Activated naive CD8-positive, alpha-beta T cell treated with anti-CD3 and anti-CD28 coated beads for 36 hours (primary cell): ENCODE results near the gene TAS2R19. TPM values are rescaled to one million over a fixed set of nuclear protein-coding genes. Genes with fewer than 3 reads are reported as not detected.
"Not testable (repeated sequence)": the region's sequence is repeated elsewhere in the genome, so short reads cannot be mapped to it uniquely, and the experiment has no call there.

Source experiments
- DNase-seq: peaks from one replicate; pipeline ENCODE4 v3.0.0; 2021
- H3K27ac Mint-ChIP-seq: one replicate; pipeline ENCODE4 v1.8.0; 2022; ENCODE audit warnings: mild to moderate bottlenecking, moderate library complexity, mixed read lengths
- H3K27me3 Mint-ChIP-seq: one replicate; pipeline ENCODE4 v1.8.0; 2022; ENCODE audit warnings: mild to moderate bottlenecking, mixed read lengths
- H3K36me3 Mint-ChIP-seq: one replicate; pipeline ENCODE4 v1.8.0; 2021; ENCODE audit warnings: mild to moderate bottlenecking, mixed read lengths
- H3K4me1 Mint-ChIP-seq: one replicate; pipeline ENCODE4 v1.8.0; 2021; ENCODE audit warnings: mixed read lengths
- H3K4me3 Mint-ChIP-seq: one replicate; pipeline ENCODE4 v1.8.0; 2022; ENCODE audit warnings: mild to moderate bottlenecking, moderate library complexity, mixed read lengths
- H3K9me3 Mint-ChIP-seq: one replicate; pipeline ENCODE4 v1.8.0; 2022; ENCODE audit warnings: mixed read lengths
- total RNA-seq, 2 experiments: library from RNA; stranded (reverse); gene quantifications; one replicate each; pipeline ENCODE4 v1.2.3, GENCODE V29; 2021

Gene TAS2R19, protein sequence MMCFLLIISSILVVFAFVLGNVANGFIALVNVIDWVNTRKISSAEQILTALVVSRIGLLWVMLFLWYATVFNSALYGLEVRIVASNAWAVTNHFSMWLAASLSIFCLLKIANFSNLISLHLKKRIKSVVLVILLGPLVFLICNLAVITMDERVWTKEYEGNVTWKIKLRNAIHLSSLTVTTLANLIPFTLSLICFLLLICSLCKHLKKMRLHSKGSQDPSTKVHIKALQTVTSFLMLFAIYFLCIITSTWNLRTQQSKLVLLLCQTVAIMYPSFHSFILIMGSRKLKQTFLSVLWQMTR
- under 1 TPM; 0.50 to 0.89 TPM for total RNA-seq

- Mint-ChIP-seq H3K36me3 (peaks cover 25% of the 10 kb centered on the region), H3K27me3 (no peaks in the 10 kb centered on the region), H3K4me3 (no peak within 1 kb of the TSS), H3K9me3 (peaks cover 9% of the 10 kb centered on the region), H3K27ac (no peak within 1 kb of the TSS), H3K4me1 (peaks cover 2% of the 10 kb centered on the region)
- DNase-seq = no peak
Measured at GRCh38 chr12:11022520-11022919, at the start of gene TAS2R19. TAS2R19 (minus strand) TSS chr12:11022620; CDS start chr12:11022571, 49 bp downstream.

GRCh38 chr12:11071414-11071813 lies 49.0 kb upstream of the TAS2R19 start:
- no peak overlapping the region for H3K4me3 Mint-ChIP-seq
- peaks cover 1% of the 10 kb centered on the region for H3K9me3 Mint-ChIP-seq
- DNase-seq = no peak
- H3K4me1 Mint-ChIP-seq = peaks cover 1% of the 10 kb centered on the region
- peaks cover 30% of the 10 kb centered on the region for H3K36me3 Mint-ChIP-seq
- H3K27me3 Mint-ChIP-seq = no peaks in the 10 kb centered on the region
- H3K27ac Mint-ChIP-seq = no peak overlapping the region

DNA sequence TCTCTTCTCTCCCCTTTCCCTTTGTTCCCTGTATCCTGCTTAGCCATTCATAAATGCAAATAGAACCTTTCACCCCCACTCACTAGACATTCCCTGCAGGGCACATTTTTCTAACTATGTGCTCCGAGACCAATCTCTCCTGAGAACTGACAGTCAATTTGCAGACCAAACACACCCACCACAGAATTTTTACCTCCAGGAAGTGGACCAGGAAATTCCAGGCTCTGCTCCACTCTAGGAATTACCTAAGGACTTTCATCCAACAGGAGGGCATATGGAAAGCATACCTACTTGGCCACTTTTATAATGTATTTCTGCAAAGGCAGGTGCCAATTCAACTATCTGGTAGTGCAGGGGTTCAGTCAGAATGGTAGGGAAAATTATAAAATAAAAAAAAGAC lies 48.6 kb upstream of the TAS2R19 start:
- H3K36me3 Mint-ChIP-seq = peaks cover 30% of the 10 kb centered on the region
- no peak overlapping the region for H3K4me3 Mint-ChIP-seq
- no peak for DNase-seq
- H3K9me3 Mint-ChIP-seq = peaks cover 1% of the 10 kb centered on the region
- no peak overlapping the region for H3K27ac Mint-ChIP-seq
- peaks cover 1% of the 10 kb centered on the region for H3K4me1 Mint-ChIP-seq
- no peaks in the 10 kb centered on the region for H3K27me3 Mint-ChIP-seq

GRCh38 chr12:11069854-11070365 lies 47.5 kb upstream of the TAS2R19 start:
- Mint-ChIP-seq H3K27me3 (no peaks in the 10 kb centered on the region), H3K36me3 (peaks cover 36% of the 10 kb centered on the region), H3K4me3 (no peak overlapping the region), H3K27ac (no peak overlapping the region), H3K4me1 (no peaks in the 10 kb centered on the region), H3K9me3 (peaks cover 1% of the 10 kb centered on the region)
- no peak for DNase-seq

DNA sequence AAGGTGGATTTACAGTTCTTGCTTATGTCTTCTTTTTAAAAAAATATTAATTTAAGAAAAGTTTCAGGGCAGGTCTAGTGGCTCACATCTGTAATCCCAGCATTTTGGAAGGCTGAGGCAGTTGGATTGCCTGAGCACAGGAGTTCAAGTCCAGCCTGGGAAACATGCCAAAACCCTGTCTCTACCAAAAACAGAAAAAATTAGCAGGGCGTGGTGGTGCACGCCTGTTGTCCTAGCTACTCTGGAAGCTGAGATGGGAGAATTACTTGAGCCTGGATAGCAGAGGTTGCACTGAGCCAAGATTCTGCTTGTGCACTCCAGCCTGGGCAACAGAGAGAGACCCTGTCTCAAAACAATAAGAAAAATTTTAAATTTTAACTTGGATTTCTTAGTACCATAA lies 45.1 kb upstream of the TAS2R19 start:
- H3K27ac Mint-ChIP-seq = no peak overlapping the region
- H3K4me3 Mint-ChIP-seq = no peak overlapping the region
- H3K9me3 Mint-ChIP-seq = peaks cover 1% of the 10 kb centered on the region

DNA sequence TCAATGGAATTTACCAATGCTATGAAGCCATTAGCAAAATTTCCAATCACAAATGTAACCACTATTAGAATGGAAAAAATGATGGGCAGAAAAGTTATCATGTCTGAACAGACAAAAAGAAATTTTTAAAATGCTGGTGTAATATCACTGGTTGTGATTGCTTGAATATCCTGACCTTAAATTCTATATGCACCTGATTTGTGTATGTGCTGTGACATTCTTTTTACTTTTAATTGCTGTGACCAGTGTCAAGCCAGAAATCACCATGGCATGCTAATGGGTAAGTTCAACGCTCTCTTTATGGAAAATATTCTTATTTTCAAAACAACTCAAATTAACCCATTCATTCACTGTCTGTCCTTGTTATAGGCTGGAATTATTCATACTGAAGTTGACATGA lies 39.8 kb upstream of the TAS2R19 start, which contains the start of gene TAS2R46:
Gene TAS2R46, minus strand, starts transcription at position 101 of the 400 bp plus-strand sequence. Its CDS starts 0 bp downstream, at position 101.
- Mint-ChIP-seq H3K36me3 (peaks cover 17% of the 10 kb centered on the region), H3K4me1 (peaks cover 14% of the 10 kb centered on the region)
- not testable (repeated sequence) for H3K27me3 Mint-ChIP-seq, H3K4me3 Mint-ChIP-seq, H3K9me3 Mint-ChIP-seq, H3K27ac Mint-ChIP-seq, DNase-seq

More for the DNA sequence above, 45.1 kb upstream of the TAS2R19 start:
- H3K4me1 Mint-ChIP-seq = peaks cover 4% of the 10 kb centered on the region
- H3K27me3 Mint-ChIP-seq = no peaks in the 10 kb centered on the region
- peaks cover 34% of the 10 kb centered on the region for H3K36me3 Mint-ChIP-seq
- DNase-seq = no peak

DNA sequence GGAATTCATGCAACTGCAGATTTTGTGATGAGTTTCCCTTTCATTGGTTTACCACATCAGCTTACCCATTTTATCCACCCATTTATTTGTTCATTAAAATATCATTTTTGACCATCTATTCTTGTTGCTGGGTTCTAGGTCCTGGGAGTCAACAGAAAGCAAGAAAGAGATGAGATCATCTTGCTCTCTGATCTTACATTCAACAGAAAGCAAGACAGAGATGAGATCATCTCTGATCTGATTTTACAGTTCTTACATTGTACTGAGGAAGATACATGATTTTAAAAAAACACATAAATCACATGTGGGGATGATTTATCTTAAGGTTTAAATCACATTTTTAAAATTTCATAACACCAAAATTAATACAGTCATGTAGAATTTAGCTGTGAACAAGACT lies 37.4 kb upstream of the TAS2R19 start:
- Mint-ChIP-seq H3K9me3 (no peaks in the 10 kb centered on the region), H3K36me3 (peaks cover 24% of the 10 kb centered on the region), H3K4me3 (no peak overlapping the region), H3K27ac (no peak overlapping the region), H3K4me1 (peaks cover 14% of the 10 kb centered on the region), H3K27me3 (no peaks in the 10 kb centered on the region)
- DNase-seq = no peak

GRCh38 chr12:11059041-11059440 lies 36.6 kb upstream of the TAS2R19 start:
- no peak overlapping the region for H3K4me3 Mint-ChIP-seq
- no peaks in the 10 kb centered on the region for H3K27me3 Mint-ChIP-seq
- H3K27ac Mint-ChIP-seq = no peak overlapping the region
- no peak for DNase-seq
- H3K9me3 Mint-ChIP-seq = no peaks in the 10 kb centered on the region
- peaks cover 14% of the 10 kb centered on the region for H3K4me1 Mint-ChIP-seq
- peaks cover 24% of the 10 kb centered on the region for H3K36me3 Mint-ChIP-seq

DNA sequence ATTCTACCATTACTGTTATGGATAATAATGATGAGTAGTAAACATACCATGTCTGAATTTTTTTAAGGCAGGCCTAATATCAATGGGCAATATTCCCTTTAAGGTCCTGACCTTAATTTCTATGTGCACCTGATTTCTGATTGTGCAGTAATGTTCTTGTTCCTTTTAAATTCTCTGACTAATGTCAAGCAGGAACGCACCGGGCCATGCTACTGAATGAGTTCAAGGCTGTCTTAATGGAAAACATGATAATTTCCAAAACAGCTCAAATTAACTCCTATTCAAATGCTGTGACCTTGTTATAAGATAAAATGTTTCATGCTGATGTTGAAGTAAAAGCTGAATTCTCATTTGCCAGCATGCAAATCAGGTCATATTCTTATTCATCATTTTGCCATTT lies 32.9 kb upstream of the TAS2R19 start:
- H3K9me3 Mint-ChIP-seq = peaks cover 16% of the 10 kb centered on the region
- H3K36me3 Mint-ChIP-seq = peaks cover 44% of the 10 kb centered on the region
- no peaks in the 10 kb centered on the region for H3K27me3 Mint-ChIP-seq
- no peak overlapping the region for H3K27ac Mint-ChIP-seq
- DNase-seq = no peak
- no peak overlapping the region for H3K4me3 Mint-ChIP-seq
- peaks cover 4% of the 10 kb centered on the region for H3K4me1 Mint-ChIP-seq

- H3K27me3 Mint-ChIP-seq, H3K4me1 Mint-ChIP-seq, H3K27ac Mint-ChIP-seq, H3K4me3 Mint-ChIP-seq, DNase-seq: not testable (repeated sequence)
- Mint-ChIP-seq H3K36me3 (peaks cover 57% of the 10 kb centered on the region), H3K9me3 (peaks cover 20% of the 10 kb centered on the region)
Measured at GRCh38 chr12:11049806-11050531, 27.5 kb upstream of the TAS2R19 start.

- DNase-seq, H3K4me1 Mint-ChIP-seq, H3K4me3 Mint-ChIP-seq, H3K9me3 Mint-ChIP-seq, H3K27me3 Mint-ChIP-seq, H3K27ac Mint-ChIP-seq: not testable (repeated sequence)
- peaks cover 52% of the 10 kb centered on the region for H3K36me3 Mint-ChIP-seq
Measured at GRCh38 chr12:11041366-11041765, 18.9 kb upstream of the TAS2R19 start.

DNA sequence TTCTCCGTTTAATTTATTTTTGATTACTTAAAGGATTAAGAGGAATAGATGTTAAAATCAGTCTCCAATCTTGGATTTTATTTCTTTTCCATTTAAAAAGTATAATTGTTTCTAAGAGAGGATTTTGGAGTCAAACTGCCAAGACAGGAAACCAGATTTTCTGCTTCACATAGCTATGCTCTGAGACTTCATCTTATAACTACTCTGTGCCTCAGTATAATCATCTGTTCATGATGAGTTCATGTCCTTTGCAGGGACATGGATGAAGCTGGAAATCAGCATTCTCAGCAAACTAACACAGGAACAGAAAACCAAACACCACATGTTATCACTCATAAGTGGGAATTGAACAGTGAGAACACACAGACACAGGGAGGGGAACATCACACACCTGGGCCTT lies 17.7 kb upstream of the TAS2R19 start:
- H3K4me3 Mint-ChIP-seq = no peak overlapping the region
- DNase-seq = no peak
- H3K27ac Mint-ChIP-seq = no peak overlapping the region
- H3K27me3 Mint-ChIP-seq = no peaks in the 10 kb centered on the region
- H3K4me1 Mint-ChIP-seq = peaks cover 3% of the 10 kb centered on the region
- H3K36me3 Mint-ChIP-seq = peaks cover 49% of the 10 kb centered on the region
- peaks cover 3% of the 10 kb centered on the region for H3K9me3 Mint-ChIP-seq

DNA sequence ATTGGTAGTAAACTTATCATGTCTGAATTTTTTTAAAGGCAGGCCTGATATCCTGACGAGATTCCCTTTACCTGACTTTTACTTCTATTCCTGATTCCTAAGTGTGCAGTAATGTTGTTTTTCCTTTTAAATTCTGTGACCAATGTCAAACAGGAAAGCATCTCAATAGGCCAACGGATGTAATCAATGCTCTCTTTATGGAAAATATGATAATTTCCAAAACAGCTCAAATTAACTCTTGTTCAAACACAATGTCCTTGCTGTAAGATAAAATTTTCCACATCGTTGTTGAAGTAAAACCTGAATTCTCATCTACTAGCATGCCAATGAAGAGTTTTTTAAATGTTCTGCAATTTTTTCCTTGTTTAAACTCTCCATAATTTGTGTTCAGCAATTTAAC lies 16.8 kb upstream of the TAS2R19 start:
- Mint-ChIP-seq H3K27ac (no peak overlapping the region), H3K36me3 (peaks cover 42% of the 10 kb centered on the region), H3K4me3 (no peak overlapping the region), H3K9me3 (peaks cover 4% of the 10 kb centered on the region), H3K27me3 (no peaks in the 10 kb centered on the region), H3K4me1 (peaks cover 3% of the 10 kb centered on the region)
- no peak for DNase-seq

- H3K27ac Mint-ChIP-seq, H3K4me3 Mint-ChIP-seq, H3K4me1 Mint-ChIP-seq, H3K27me3 Mint-ChIP-seq, DNase-seq, H3K9me3 Mint-ChIP-seq: not testable (repeated sequence)
- peaks cover 33% of the 10 kb centered on the region for H3K36me3 Mint-ChIP-seq
Measured at GRCh38 chr12:11033959-11034358, 11.5 kb upstream of the TAS2R19 start.

DNA sequence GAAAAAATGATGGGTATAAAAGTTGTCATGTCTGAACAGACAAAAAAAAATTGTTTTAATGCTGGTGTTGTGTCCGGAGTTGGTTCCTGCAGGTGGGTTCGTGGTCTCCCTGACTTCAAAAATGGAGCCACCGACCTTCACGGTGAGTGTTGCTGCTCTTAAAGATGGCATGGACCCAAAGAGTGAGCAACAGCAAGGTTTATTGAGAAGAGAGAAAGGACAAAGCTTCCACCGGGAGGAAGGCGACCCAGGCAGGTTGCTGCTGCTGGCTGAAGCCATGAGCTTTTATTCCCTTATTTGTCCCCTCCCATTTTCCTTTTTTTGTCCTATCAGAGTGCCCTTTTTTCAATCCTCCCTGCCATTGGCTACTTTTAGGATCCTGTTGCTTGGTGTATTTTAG lies 8.9 kb upstream of the TAS2R19 start, which contains the start of gene TAS2R31:
Gene TAS2R31, minus strand, starts transcription at position 101 of the 400 bp plus-strand sequence. Its CDS starts 72 bp downstream, at position 29.
- Mint-ChIP-seq H3K36me3 (peaks cover 41% of the 10 kb centered on the region), H3K4me3 (no peak within 1 kb of the TSS), H3K4me1 (peaks cover 5% of the 10 kb centered on the region), H3K9me3 (peaks cover 2% of the 10 kb centered on the region), H3K27me3 (no peaks in the 10 kb centered on the region), H3K27ac (no peak within 1 kb of the TSS)
- no peak for DNase-seq
